HepG2 (cell line): ENCODE measurements around the gene ZBTB48. TPM values are rescaled to one million over a fixed set of nuclear protein-coding genes. Genes with fewer than 3 reads are reported as not detected.
A peak's percentile ranks its signal among the peaks of the same experiment; 100 is the strongest.

Experiments
- ATAC-seq: fragments of 200-7000 bp; cut with Tn5 transposase; 3 replicates; pipeline ENCODE4 v1.9.1; 2020; ENCODE audit warnings: mild to moderate bottlenecking, moderate library complexity
- BruUV-seq: library from RNA; stranded (reverse); fragments of 400-500 nt; replicated peaks from 2 replicates; lab custom pipeline; 2021; lab: Mats Ljungman, UMichigan
- CTCF ChIA-PET: fragments of 300-600 bp; formaldehyde crosslinking; extraction: SDS; loops from one replicate; lab custom pipeline; 2021; ENCODE audit warnings: low total read pairs, inconsistent platforms, low intra/inter-chr PET ratio; lab: Yijun Ruan, JAX
- POLR2A ChIA-PET: fragments of 350-600 bp; sonication (Branson Sonifier 250); formaldehyde crosslinking; loops from one replicate; lab custom pipeline; 2020; ENCODE audit warnings: antibody characterized with exemption, inconsistent platforms; lab: Yijun Ruan, JAX
- DNase-seq: peaks from one replicate; pipeline ENCODE4 v3.0.0-alpha.2; 2015; ENCODE audit warnings: low spot score
- FAIRE-seq: peaks from 3 replicates; lab custom pipeline; 2011; peaks lifted over from hg19 to GRCh38; lab: Jason Lieb, UNC
- H2AFZ ChIP-seq: one replicate; pipeline ENCODE4 v1.6.1; 2011; ENCODE audit warnings: low read length, inconsistent platforms
- H3K27ac ChIP-seq: fragments of 300-600 bp; 3 replicates; pipeline ENCODE4 v1.8.0; 2011; ENCODE audit warnings: mixed run types, mild to moderate bottlenecking, mixed read lengths, low read length, inconsistent platforms; ENCODE audit not compliant: insufficient read depth; ENCODE audit errors: extremely low read length
- H3K27me3 ChIP-seq, 2 experiments: fragments of 200-600 bp in 1 of 2; 2 replicates in 1 of 2; 3 replicates in 1 of 2; pipeline versions ENCODE4 v1.6.0 to v1.8.0; 2011; ENCODE audit warnings: low read length in 2 of 2, mild to moderate bottlenecking in 2 of 2, moderate library complexity in 2 of 2, inconsistent platforms in 1 of 2; ENCODE audit not compliant: insufficient read depth in 2 of 2, control insufficient read depth in 1 of 2
- H3K36me3 ChIP-seq, 2 experiments: fragments of 200-600 bp in 1 of 2; replicated peaks in 1 of 2; 2 replicates in 1 of 2; 3 replicates in 1 of 2; pipeline versions ENCODE4 v1.5.1 to v1.8.0; 2011; ENCODE audit warnings: low read length in 2 of 2, inconsistent platforms in 1 of 2; ENCODE audit not compliant: insufficient read depth in 2 of 2, control insufficient read depth in 1 of 2
- H3K4me1 ChIP-seq: 2 replicates; pipeline ENCODE4 v1.5.1; 2012; ENCODE audit warnings: low read length, inconsistent platforms; ENCODE audit not compliant: insufficient read depth
- H3K4me2 ChIP-seq: 2 replicates; pipeline ENCODE4 v1.6.0; 2011; ENCODE audit warnings: low read depth, low read length, inconsistent platforms
- H3K4me3 ChIP-seq, 3 experiments: fragments of 200-600 bp in 1 of 3; sonication (generic), shearing (Covaris generic) in 1 of 3; replicated peaks in 1 of 3; 2 replicates each; pipeline ENCODE4 v1.5.1; 2011 to 2016; ENCODE audit warnings: low read length in 3 of 3, inconsistent platforms in 2 of 3, low read depth in 2 of 3, mild to moderate bottlenecking in 2 of 3, control low read depth in 1 of 3, mixed read lengths in 1 of 3; ENCODE audit not compliant: insufficient read depth in 1 of 3
- H3K79me2 ChIP-seq: one replicate; pipeline ENCODE4 v1.6.1; 2011; ENCODE audit warnings: low read length, inconsistent platforms; ENCODE audit not compliant: insufficient read depth
- H3K9ac ChIP-seq: 2 replicates; pipeline ENCODE4 v1.6.0; 2011; ENCODE audit warnings: mild to moderate bottlenecking, low read depth, low read length, inconsistent platforms; ENCODE audit not compliant: insufficient read depth
- H3K9me3 ChIP-seq: 2 replicates; pipeline ENCODE4 v1.5.1; 2012; ENCODE audit warnings: mild to moderate bottlenecking, low read length
- H4K20me1 ChIP-seq: 2 replicates; pipeline ENCODE4 v1.6.0; 2011; ENCODE audit warnings: inconsistent platforms, mild to moderate bottlenecking, low read length, moderate library complexity; ENCODE audit not compliant: insufficient read depth
- AHR ChIP-seq: IDR thresholded peaks from 2 replicates; pipeline ENCODE4 v1.6.1; 2018; ENCODE audit warnings: missing genetic modification reagents, missing compliant biosample characterization
- BRD4 ChIP-seq: sonication (generic); formaldehyde crosslinking; IDR thresholded peaks from 2 replicates; pipeline ENCODE4 v1.4.0; 2020; ENCODE audit warnings: missing genetic modification reagents
- HOXA9 ChIP-seq: sonication (generic); formaldehyde crosslinking; IDR thresholded peaks from 2 replicates; pipeline ENCODE4 v1.8.1; 2022; ENCODE audit warnings: missing genetic modification reagents, mild to moderate bottlenecking, moderate library complexity, borderline replicate concordance
- NONO ChIP-seq, 2 experiments: fragments of 450-650 bp in 1 of 2; sonication (generic) in 1 of 2; formaldehyde crosslinking in 1 of 2; IDR thresholded peaks in 1 of 2; conservative IDR thresholded peaks in 1 of 2; 2 replicates each; pipeline versions ENCODE4 v1.6.1 to v1.8.0; 2017 to 2022; ENCODE audit warnings: mild to moderate bottlenecking in 1 of 2, missing genetic modification reagents in 1 of 2, moderate library complexity in 1 of 2
- NR2F2 ChIP-seq: IDR thresholded peaks from 2 replicates; pipeline ENCODE4 v1.6.1; 2012; ENCODE audit warnings: low read depth, inconsistent platforms, borderline replicate concordance
- PRPF4 ChIP-seq: fragments of 200-400 bp; formaldehyde crosslinking; IDR thresholded peaks from 2 replicates; pipeline ENCODE4 v1.6.1; 2016; ENCODE audit warnings: low read length, low read depth; ENCODE audit not compliant: poor library complexity, severe bottlenecking
- SOX6 ChIP-seq, 2 experiments: fragments of 450-650 bp in 1 of 2; sonication (generic) in 1 of 2; formaldehyde crosslinking in 1 of 2; IDR thresholded peaks; 2 replicates each; pipeline versions ENCODE4 v1.4.0 to v1.6.1; 2017 to 2020; ENCODE audit warnings: antibody characterized with exemption in 1 of 2, mild to moderate bottlenecking in 1 of 2, missing genetic modification reagents in 1 of 2
- SRSF9 ChIP-seq: fragments of 200-400 bp; formaldehyde crosslinking; IDR thresholded peaks from 2 replicates; pipeline ENCODE4 v1.6.1; 2018; ENCODE audit warnings: borderline replicate concordance, mild to moderate bottlenecking, low read depth, low read length; ENCODE audit not compliant: insufficient read depth, poor library complexity, severe bottlenecking
- ZBTB10 ChIP-seq: sonication (generic); formaldehyde crosslinking; IDR thresholded peaks from 2 replicates; pipeline ENCODE4 v1.4.0; 2020; ENCODE audit warnings: missing genetic modification reagents, borderline replicate concordance
- ZC3H13 ChIP-seq: sonication (generic); formaldehyde crosslinking; IDR thresholded peaks from 2 replicates; pipeline ENCODE4 v1.8.1; 2023; ENCODE audit warnings: mild to moderate bottlenecking, missing genetic modification reagents, moderate library complexity
- ZFX ChIP-seq: sonication (generic); formaldehyde crosslinking; IDR thresholded peaks from 2 replicates; pipeline ENCODE4 v1.4.0; 2020; ENCODE audit warnings: mild to moderate bottlenecking, low read depth, missing genetic modification reagents, moderate library complexity
- ZGPAT ChIP-seq: IDR thresholded peaks from 2 replicates; pipeline ENCODE4 v1.6.1; 2016; ENCODE audit warnings: mild to moderate bottlenecking
- WGBS: methylation state at CpG from one replicate; pipeline ENCODE4 v1.1.6; 2017; ENCODE audit warnings: low lambda C conversion rate; 5-methylcytosine and 5-hydroxymethylcytosine counted together
- in situ Hi-C: cut with HindIII; loops from 2 replicates; pipeline ENCODE4 v1.10.0; 2017; ENCODE audit warnings: low pct_unique_long_range_greater_than_20kb; ENCODE audit not compliant: extremely low pct_ligation_motif_present
- intact Hi-C: fragments of 100-400 bp; cut with micrococcal nuclease; formaldehyde crosslinking; loops from one replicate; pipeline ENCODE4 v1.10.0; 2022; ENCODE audit not compliant: unreplicated experiment
- polyA plus RNA-seq, 8 experiments: library from polyadenylated mRNA; depleted of rRNA in 3 of 8; stranded (reverse) in 7 of 8; unstranded in 1 of 8; fragments of >200 nt; fragmentation: Illumina TruSeq in 4 of 8; extraction: Trizol in 4 of 8; gene quantifications; 2 replicates each; pipeline versions ENCODE4 v1.2.1 to v1.2.3, GENCODE V29; 2011 to 2016; ENCODE audit warnings: low read depth in 4 of 8, missing spikeins in 1 of 8, mixed read lengths in 1 of 8; ENCODE audit not compliant: insufficient read depth in 1 of 8
- total RNA-seq, 5 experiments: library from RNA; depleted of rRNA; stranded (reverse); fragments of >200 nt; fragmentation: Illumina TruSeq; extraction: Trizol; gene quantifications; 2 replicates each; pipeline ENCODE4 v1.2.3, GENCODE V29; 2016; ENCODE audit warnings: low read depth in 1 of 5
- TF ChIP-seq, protein P1 (sequence below): sonication (generic); formaldehyde crosslinking; IDR thresholded peaks from 2 replicates; pipeline ENCODE4 v1.8.0; 2022; ENCODE audit warnings: mild to moderate bottlenecking, missing genetic modification reagents; ENCODE audit not compliant: insufficient replicate concordance

The ZBTB48 gene
- total and polyA plus RNA-seq, 2 of the 13 experiments (the other 11 are each of a cell fraction or from before 2014, with no cell fraction given), result 13.0 to 17.1 TPM

- peak overlapping the region; percentile 84 to 97 (median 92) for H3K4me3 ChIP-seq
- ChIA-PET POLR2A (interaction anchor here (5.6 kb wide), 1 partner anchor 13 kb away, joined by 60 read pairs; the partner anchor contains the start of gene KLHL21), CTCF (no interaction called here)
- in situ Hi-C loops (no loop called here), intact Hi-C loops (no loop called here)
- no CpG with 5 or more reads among the region's 117 CpGs for WGBS
- H4K20me1 ChIP-seq, result no peaks in the 10 kb centered on the region; the same call in 1 of the 2 replicates
- peaks cover 27% of the 10 kb centered on the region for H3K79me2 ChIP-seq
- peak; percentile 23 for ATAC-seq
- no TSS peak for BruUV-seq
- H3K9ac ChIP-seq, result peak overlapping the region; percentile 80; the same call in 1 of the 2 replicates
- peaks cover 0 to 25% of the 10 kb centered on the region in 2 experiments; a peak in 2 of 5 replicates for H3K36me3 ChIP-seq
- no peaks in the 10 kb centered on the region; a peak in 1 of 5 replicates for H3K27me3 ChIP-seq
- H2AFZ ChIP-seq, result no peak overlapping the region
- no peak for DNase-seq
- peak overlapping the region; percentile 23; the same call in 1 of the 2 replicates for H3K4me2 ChIP-seq
- H3K9me3 ChIP-seq, result no peaks in the 10 kb centered on the region
- FAIRE-seq, result no peak
- peaks cover 44% of the 10 kb centered on the region for H3K4me1 ChIP-seq
- peak overlapping the region; percentile 87 for H3K27ac ChIP-seq
- TF ChIP-seq SRSF9 (no peak), PRPF4 (no peak), ZFX (CRISPR knock-in tag) (peak; percentile 15), ZC3H13 (CRISPR knock-in tag) (no peak), BRD4 (CRISPR knock-in tag) (no peak), HOXA9 (no peak), NR2F2 (no peak), NONO (IDR thresholded peaks at IDR 0.05) (no peak), NONO (CRISPR knock-in tag; conservative IDR thresholded peaks at IDR 0.05) (no peak), SOX6 (IDR thresholded peaks at IDR 0.05) (no peak), SOX6 (CRISPR knock-in tag; IDR thresholded peaks at IDR 0.05) (no peak), ZGPAT (CRISPR knock-in tag) (no peak), ZBTB10 (CRISPR knock-in tag) (0 out of 2 replicates have a peak, but pooled peaks have one; percentile 13), AHR (no peak)
- TF ChIP-seq, protein P1, sequence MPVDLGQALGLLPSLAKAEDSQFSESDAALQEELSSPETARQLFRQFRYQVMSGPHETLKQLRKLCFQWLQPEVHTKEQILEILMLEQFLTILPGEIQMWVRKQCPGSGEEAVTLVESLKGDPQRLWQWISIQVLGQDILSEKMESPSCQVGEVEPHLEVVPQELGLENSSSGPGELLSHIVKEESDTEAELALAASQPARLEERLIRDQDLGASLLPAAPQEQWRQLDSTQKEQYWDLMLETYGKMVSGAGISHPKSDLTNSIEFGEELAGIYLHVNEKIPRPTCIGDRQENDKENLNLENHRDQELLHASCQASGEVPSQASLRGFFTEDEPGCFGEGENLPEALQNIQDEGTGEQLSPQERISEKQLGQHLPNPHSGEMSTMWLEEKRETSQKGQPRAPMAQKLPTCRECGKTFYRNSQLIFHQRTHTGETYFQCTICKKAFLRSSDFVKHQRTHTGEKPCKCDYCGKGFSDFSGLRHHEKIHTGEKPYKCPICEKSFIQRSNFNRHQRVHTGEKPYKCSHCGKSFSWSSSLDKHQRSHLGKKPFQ, result no peak
Observed at GRCh38 chr1:6614019-6614928, 34.5 kb downstream of the ZBTB48 start.
